GM12891 (cell line): ENCODE data around the gene SERHL2.
"Not testable (repeated sequence)": the region's sequence is repeated elsewhere in the genome, so short reads cannot be mapped to it uniquely, and the experiment has no call there.

Experiments used
- POLR2A ChIP-seq: IDR thresholded peaks from 2 replicates; pipeline ENCODE4 v1.6.1; 2011; ENCODE audit warnings: low read depth, low read length, control low read depth
- POLR2AphosphoS5 ChIP-seq: IDR thresholded peaks from 2 replicates; pipeline ENCODE4 v1.6.1; 2011; ENCODE audit warnings: low read depth, low read length, control low read depth
- TAF1 ChIP-seq: IDR thresholded peaks from 2 replicates; pipeline ENCODE4 v1.6.1; 2011; ENCODE audit warnings: low read depth, low read length, control low read depth

GRCh38 chr22:42580040-42580439, 26.3 kb downstream of the SERHL2 start:
- not testable (repeated sequence) for TF ChIP-seq POLR2A, POLR2AphosphoS5, TAF1
